GM12878 (cell line): Measurements from ENCODE around the gene PTGR1. TPM values are rescaled to one million over a fixed set of nuclear protein-coding genes. Genes with fewer than 3 reads are reported as not detected.

Experiments used
- ATAC-seq: fragments of 200-7000 bp; cut with Tn5 transposase; 3 replicates; pipeline ENCODE4 v1.9.1; 2020; ENCODE audit warnings: mild to moderate bottlenecking, moderate library complexity
- BruUV-seq: library from RNA; stranded (reverse); fragments of 400-500 nt; replicated peaks from 2 replicates; lab custom pipeline; 2021; lab: Mats Ljungman, UMichigan
- CTCF ChIA-PET: fragments of 300-600 bp; sonication (Branson Sonifier 250); formaldehyde crosslinking; extraction: SDS; loops from one replicate; lab custom pipeline; 2021; ENCODE audit warnings: inconsistent platforms; lab: Yijun Ruan, JAX
- POLR2A ChIA-PET: fragments of 350-600 bp; formaldehyde crosslinking; extraction: SDS; loops from one replicate; lab custom pipeline; 2021; ENCODE audit warnings: inconsistent platforms; lab: Charles Lee
- RAD21 ChIA-PET: fragments of 300-600 bp; sonication (Branson Sonifier 250); formaldehyde crosslinking; loops from one replicate; lab custom pipeline; 2023; ENCODE audit warnings: antibody characterized with exemption; ENCODE audit not compliant: unreplicated experiment; lab: Charles Lee
- SMC1A ChIA-PET: fragments of 300-600 bp; sonication (Branson Sonifier 250); formaldehyde crosslinking; loops from one replicate; lab custom pipeline; 2023; ENCODE audit not compliant: unreplicated experiment, uncharacterized antibody; lab: Charles Lee
- DNase-seq: peaks from one replicate; pipeline ENCODE4 v3.0.0-alpha.2; 2011; ENCODE audit warnings: low read depth, low spot score
- FAIRE-seq: peaks from 3 replicates; lab custom pipeline; 2011; peaks lifted over from hg19 to GRCh38; lab: Jason Lieb, UNC
- H2AFZ ChIP-seq: 2 replicates; pipeline ENCODE4 v1.6.0; 2011; ENCODE audit warnings: low read depth, low read length, control low read depth; ENCODE audit not compliant: control insufficient read depth
- H3K27ac ChIP-seq: 2 replicates; pipeline ENCODE4 v1.5.1; 2011; ENCODE audit warnings: control low read depth; ENCODE audit not compliant: control insufficient read depth, insufficient read depth
- H3K27me3 ChIP-seq, 2 experiments: replicated peaks in 1 of 2; 2 replicates each; pipeline versions ENCODE4 v1.6.0 to v1.6.1; 2011; ENCODE audit warnings: low read length in 1 of 2; ENCODE audit not compliant: control insufficient read depth in 2 of 2, insufficient read depth in 2 of 2
- H3K36me3 ChIP-seq, 2 experiments: 2 replicates each; pipeline ENCODE4 v1.5.1; 2011; ENCODE audit warnings: low read length in 1 of 2; ENCODE audit not compliant: control insufficient read depth in 2 of 2, insufficient read depth in 2 of 2
- H3K4me1 ChIP-seq: 2 replicates; pipeline ENCODE4 v1.6.1; 2011; ENCODE audit warnings: mild to moderate bottlenecking, low read length, moderate library complexity, mixed read lengths; ENCODE audit not compliant: control insufficient read depth, insufficient read depth
- H3K4me2 ChIP-seq: 2 replicates; pipeline ENCODE4 v1.6.0; 2011; ENCODE audit warnings: control low read depth; ENCODE audit not compliant: control insufficient read depth, insufficient read depth
- H3K4me3 ChIP-seq: fragments of 200-600 bp; sonication (generic); 2 replicates; pipeline ENCODE4 v1.5.1; 2016
- H3K79me2 ChIP-seq: 2 replicates; pipeline ENCODE4 v1.6.0; 2011; ENCODE audit warnings: low read length; ENCODE audit not compliant: control insufficient read depth, insufficient read depth
- H3K9ac ChIP-seq: 2 replicates; pipeline ENCODE4 v1.8.0; 2011; ENCODE audit warnings: low read length, control low read depth, mixed read lengths; ENCODE audit not compliant: control insufficient read depth, insufficient read depth
- H3K9me3 ChIP-seq: replicated peaks from 3 replicates; pipeline ENCODE4 v1.5.1; 2011; ENCODE audit warnings: mild to moderate bottlenecking, low read length; ENCODE audit not compliant: control insufficient read depth, insufficient read depth
- H4K20me1 ChIP-seq: 2 replicates; pipeline ENCODE4 v1.6.0; 2011; ENCODE audit not compliant: control insufficient read depth, insufficient read depth
- CBX5 ChIP-seq: sonication (generic); IDR thresholded peaks from 2 replicates; pipeline ENCODE4 v1.6.1; 2016; ENCODE audit warnings: low read depth, moderate library complexity, mild to moderate bottlenecking, inconsistent platforms
- SP1 ChIP-seq: IDR thresholded peaks from one replicate; pipeline ENCODE4 v1.6.1; 2011; ENCODE audit warnings: low read depth, low read length
- ZBTB33 ChIP-seq: fragments of 450-650 bp; IDR thresholded peaks from 2 replicates; pipeline ENCODE4 v1.6.1; 2017; ENCODE audit warnings: mild to moderate bottlenecking
- ZNF217 ChIP-seq: fragments of 450-650 bp; IDR thresholded peaks from 2 replicates; pipeline ENCODE4 v1.6.1; 2017; ENCODE audit warnings: antibody characterized with exemption, mild to moderate bottlenecking
- WGBS: methylation state at CpG from one replicate; pipeline ENCODE4 v1.1.6; 2016; ENCODE audit warnings: low lambda C conversion rate; ENCODE audit not compliant: insufficient replicate concordance, insufficient coverage; ENCODE audit errors: missing lambda C conversion rate; 5-methylcytosine and 5-hydroxymethylcytosine counted together
- in situ Hi-C: fragments of 300-500 bp; cut with MboI; formaldehyde crosslinking; loops from 9 replicates; pipeline ENCODE4 v1.14.3; 2018; ENCODE audit warnings: mixed read lengths
- intact Hi-C: fragments of 100-400 bp; cut with micrococcal nuclease; formaldehyde crosslinking; loops from one replicate; pipeline ENCODE4 v1.14.2; 2022; ENCODE audit not compliant: unreplicated experiment
- polyA plus RNA-seq, 11 experiments: library from polyadenylated mRNA; depleted of rRNA in 4 of 11; unstranded in 6 of 11; stranded (reverse) in 5 of 11; fragments of >200 nt; fragmentation: Nextera tagmentation in 4 of 11; fragmentation: Illumina TruSeq in 1 of 11; extraction: Ambion mirVana in 4 of 11; extraction: Trizol in 1 of 11; gene quantifications; 1 replicate in 1 of 11; 2 replicates in 10 of 11; pipeline versions ENCODE4 v1.2.1 to v1.2.3, GENCODE V29; 2011 to 2016; ENCODE audit warnings: inconsistent platforms in 2 of 11, missing spikeins in 2 of 11, low read depth in 1 of 11
- total RNA-seq, 4 experiments: library from RNA; depleted of rRNA in 3 of 4; stranded (reverse); fragments of >200 nt in 3 of 4; fragmentation: Illumina TruSeq in 1 of 4; extraction: Trizol in 1 of 4; gene quantifications; 2 replicates each; pipeline versions ENCODE4 v1.2.1 to v1.2.3, GENCODE V29; 2013 to 2021

The PTGR1 gene
- total and polyA plus RNA-seq, 10 of the 15 experiments (the other 5 are each of a cell fraction or from before 2014, with no cell fraction given), result 0.12 to 6.3 (median 2.8) TPM

- TF ChIP-seq ZBTB33 (no peak), SP1 (no peak), CBX5 (no peak)
These were observed 28.0 kb upstream of the PTGR1 start (continued) for GRCh38 chr9:111627260-111627963.

GRCh38 chr9:111622626-111623025, 23.2 kb upstream of the PTGR1 start:
- POLR2A ChIA-PET, result no interaction called here
- Histone ChIP-seq H3K4me2 (no peak overlapping the region), H2AFZ (no peak overlapping the region), H3K79me2 (no peaks in the 10 kb centered on the region), H3K9ac (no peak overlapping the region), H3K4me1 (no peaks in the 10 kb centered on the region), H3K9me3 (no peaks in the 10 kb centered on the region), H3K27ac (no peak overlapping the region), H3K4me3 (no peak overlapping the region), H3K27me3 (no peaks in the 10 kb centered on the region), H3K36me3 (no peaks in the 10 kb centered on the region), H4K20me1 (no peaks in the 10 kb centered on the region)
- no peak for ATAC-seq
- WGBS, result 42% methylated on average over 3 of the region's 3 CpGs
- no TSS peak for BruUV-seq
- FAIRE-seq, result no peak
- RAD21 ChIA-PET, result no interaction called here
- in situ Hi-C loops (no loop called here), intact Hi-C loops (no loop called here)
- no peak for DNase-seq
- SMC1A ChIA-PET, result interaction anchor here (2.2 kb wide), 1 partner anchor 24 kb away, joined by 7 read pairs; no protein-coding TSS in a partner anchor
- CTCF ChIA-PET, result no interaction called here
- no peak for TF ChIP-seq ZNF217
